ENCODE measurements around the gene NTRK3. TPM values are rescaled to one million over a fixed set of nuclear protein-coding genes. Genes with fewer than 3 reads are reported as not detected.

NTRK3 gene
- total and polyA plus RNA-seq, 2 of the 13 experiments (the other 11 are each of a cell fraction or from before 2014, with no cell fraction given): not detected

DNA sequence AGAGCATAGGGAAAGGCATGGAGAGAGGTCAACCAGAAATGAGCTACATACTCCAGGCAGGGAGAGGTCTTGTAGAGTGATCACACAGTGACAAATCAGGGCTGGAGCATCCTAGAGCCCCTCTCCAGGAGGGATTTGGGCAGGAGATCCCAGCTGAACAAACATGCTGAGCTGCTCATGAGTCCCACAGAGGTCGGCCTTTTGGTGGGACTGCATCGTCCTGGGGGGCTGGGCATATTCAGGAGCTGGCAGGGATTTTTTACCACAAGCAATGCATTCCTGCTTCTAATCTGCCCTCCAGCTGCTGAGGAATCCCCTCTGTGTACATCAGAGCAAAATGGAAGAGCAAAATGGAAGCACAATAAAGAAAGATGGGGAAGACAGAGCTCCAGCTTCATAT is 94.9 kb downstream of the NTRK3 start:
- no peak overlapping the region for H3K4me2 ChIP-seq (ENCODE audit: low read depth, low read length)
- ChIA-PET POLR2A (no interaction called here), CTCF (ENCODE audit: low intra/inter-chr PET ratio, low total read pairs) (no interaction called here)
- intact Hi-C loops (cut with micrococcal nuclease; ENCODE audit: unreplicated experiment) (loop anchor here (5.0 kb wide), 1 partner anchor 291 kb away; no protein-coding TSS in a partner anchor), in situ Hi-C loops (cut with HindIII; ENCODE audit: extremely low pct_ligation_motif_present, low pct_unique_long_range_greater_than_20kb) (no loop called here)
- H3K4me3 ChIP-seq (replicated peaks in 1 of 3; ENCODE audit: insufficient read depth in 1 of 3, low read depth in 2 of 3, low read length in 3 of 3): no peak overlapping the region
- ATAC-seq (no peak), FAIRE-seq (no peak), DNase-seq (ENCODE audit: low spot score) (no peak)
- no peak overlapping the region for H2AFZ ChIP-seq (ENCODE audit: low read length)
- H3K27me3 ChIP-seq (ENCODE audit: control insufficient read depth in 1 of 2, insufficient read depth in 2 of 2, low read length in 2 of 2): no peaks in the 10 kb centered on the region
- no peak for TF ChIP-seq ZNF780A (CRISPR knock-in tag; IDR thresholded peaks at IDR 0.05)
- TF ChIP-seq MXI1 (IDR thresholded peaks at IDR 0.05; ENCODE audit: borderline replicate concordance, low read depth, low read length): no peak
- TF ChIP-seq, protein P1, sequence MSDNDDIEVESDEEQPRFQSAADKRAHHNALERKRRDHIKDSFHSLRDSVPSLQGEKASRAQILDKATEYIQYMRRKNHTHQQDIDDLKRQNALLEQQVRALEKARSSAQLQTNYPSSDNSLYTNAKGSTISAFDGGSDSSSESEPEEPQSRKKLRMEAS (IDR thresholded peaks at IDR 0.05): no peak
- TF ChIP-seq, protein P2, sequence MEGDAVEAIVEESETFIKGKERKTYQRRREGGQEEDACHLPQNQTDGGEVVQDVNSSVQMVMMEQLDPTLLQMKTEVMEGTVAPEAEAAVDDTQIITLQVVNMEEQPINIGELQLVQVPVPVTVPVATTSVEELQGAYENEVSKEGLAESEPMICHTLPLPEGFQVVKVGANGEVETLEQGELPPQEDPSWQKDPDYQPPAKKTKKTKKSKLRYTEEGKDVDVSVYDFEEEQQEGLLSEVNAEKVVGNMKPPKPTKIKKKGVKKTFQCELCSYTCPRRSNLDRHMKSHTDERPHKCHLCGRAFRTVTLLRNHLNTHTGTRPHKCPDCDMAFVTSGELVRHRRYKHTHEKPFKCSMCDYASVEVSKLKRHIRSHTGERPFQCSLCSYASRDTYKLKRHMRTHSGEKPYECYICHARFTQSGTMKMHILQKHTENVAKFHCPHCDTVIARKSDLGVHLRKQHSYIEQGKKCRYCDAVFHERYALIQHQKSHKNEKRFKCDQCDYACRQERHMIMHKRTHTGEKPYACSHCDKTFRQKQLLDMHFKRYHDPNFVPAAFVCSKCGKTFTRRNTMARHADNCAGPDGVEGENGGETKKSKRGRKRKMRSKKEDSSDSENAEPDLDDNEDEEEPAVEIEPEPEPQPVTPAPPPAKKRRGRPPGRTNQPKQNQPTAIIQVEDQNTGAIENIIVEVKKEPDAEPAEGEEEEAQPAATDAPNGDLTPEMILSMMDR (CRISPR knock-in tag; IDR thresholded peaks at IDR 0.05): no peak
- no peak for TF ChIP-seq ZNF101 (CRISPR knock-in tag; IDR thresholded peaks at IDR 0.05; ENCODE audit: borderline replicate concordance, low read depth)
- TF ChIP-seq, protein P3, sequence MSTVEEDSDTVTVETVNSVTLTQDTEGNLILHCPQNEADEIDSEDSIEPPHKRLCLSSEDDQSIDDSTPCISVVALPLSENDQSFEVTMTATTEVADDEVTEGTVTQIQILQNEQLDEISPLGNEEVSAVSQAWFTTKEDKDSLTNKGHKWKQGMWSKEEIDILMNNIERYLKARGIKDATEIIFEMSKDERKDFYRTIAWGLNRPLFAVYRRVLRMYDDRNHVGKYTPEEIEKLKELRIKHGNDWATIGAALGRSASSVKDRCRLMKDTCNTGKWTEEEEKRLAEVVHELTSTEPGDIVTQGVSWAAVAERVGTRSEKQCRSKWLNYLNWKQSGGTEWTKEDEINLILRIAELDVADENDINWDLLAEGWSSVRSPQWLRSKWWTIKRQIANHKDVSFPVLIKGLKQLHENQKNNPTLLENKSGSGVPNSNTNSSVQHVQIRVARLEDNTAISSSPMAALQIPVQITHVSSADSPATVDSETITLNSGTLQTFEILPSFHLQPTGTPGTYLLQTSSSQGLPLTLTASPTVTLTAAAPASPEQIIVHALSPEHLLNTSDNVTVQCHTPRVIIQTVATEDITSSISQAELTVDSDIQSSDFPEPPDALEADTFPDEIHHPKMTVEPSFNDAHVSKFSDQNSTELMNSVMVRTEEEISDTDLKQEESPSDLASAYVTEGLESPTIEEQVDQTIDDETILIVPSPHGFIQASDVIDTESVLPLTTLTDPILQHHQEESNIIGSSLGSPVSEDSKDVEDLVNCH (CRISPR knock-in tag; IDR thresholded peaks at IDR 0.05): no peak
- no peak for TF ChIP-seq PAF1 (CRISPR knock-in tag; IDR thresholded peaks at IDR 0.05)
- no peak for TF ChIP-seq SRF (IDR thresholded peaks at IDR 0.05; ENCODE audit: low read depth, low read length)
- no peak overlapping the region for H3K9ac ChIP-seq (ENCODE audit: insufficient read depth, low read depth, low read length)
- no peaks in the 10 kb centered on the region for H3K9me3 ChIP-seq (ENCODE audit: low read length)
- H3K4me1 ChIP-seq (ENCODE audit: insufficient read depth, low read length): no peaks in the 10 kb centered on the region
- no peaks in the 10 kb centered on the region for H4K20me1 ChIP-seq (ENCODE audit: insufficient read depth, low read length)
- 0% methylated on average over 2 of the region's 2 CpGs for WGBS (ENCODE audit: low lambda C conversion rate)
- BruUV-seq (replicated peaks): no TSS peak
- H3K27ac ChIP-seq (ENCODE audit: extremely low read length, insufficient read depth, low read length): no peak overlapping the region
- H3K36me3 ChIP-seq (replicated peaks in 1 of 2; ENCODE audit: control insufficient read depth in 1 of 2, insufficient read depth in 2 of 2, low read length in 2 of 2): no peaks in the 10 kb centered on the region
- H3K79me2 ChIP-seq (ENCODE audit: insufficient read depth, low read length): no peaks in the 10 kb centered on the region
